Activated effector memory CD4-positive, alpha-beta T cell treated with anti-CD3 and anti-CD28 coated beads, Interleukin-2, amount 50 U/mL, for 16 hours (primary cell): ENCODE data around the gene DTX4.
"Not testable (repeated sequence)": the region's sequence is repeated elsewhere in the genome, so short reads cannot be mapped to it uniquely, and the experiment has no call there.

Source experiments
- DNase-seq: peaks from one replicate; pipeline ENCODE4 v3.0.0-alpha.2; 2020

Gene DTX4

GRCh38 chr11:59171508-59172322 lies at the start of gene DTX4:
Gene DTX4 (plus strand): TSS chr11:59172132. CDS start chr11:59172596, 464 bp downstream.
- peak; percentile 96 for DNase-seq

- peak; percentile 95 for DNase-seq
These were observed 36.1 kb upstream of the DTX4 start for GRCh38 chr11:59135648-59136461.

GRCh38 chr11:59136551-59136950 lies 35.4 kb upstream of the DTX4 start:
- not testable (repeated sequence) for DNase-seq

GRCh38 chr11:59137190-59137589 lies 34.7 kb upstream of the DTX4 start:
- DNase-seq: no peak

- no peak for DNase-seq
These were observed 33.3 kb upstream of the DTX4 start for GRCh38 chr11:59138643-59139042.

- DNase-seq: no peak
These were observed 30.7 kb upstream of the DTX4 start for GRCh38 chr11:59141191-59141590.

- DNase-seq: no peak
These were observed 30.1 kb upstream of the DTX4 start for GRCh38 chr11:59141673-59142460.

GRCh38 chr11:59142530-59143507 lies 29.1 kb upstream of the DTX4 start, which contains the start of gene FAM111A:
Gene FAM111A (plus strand): TSS chr11:59142856. CDS start chr11:59148873, 6,017 bp downstream.
- peak; percentile 94 for DNase-seq

GRCh38 chr11:59144096-59144495 lies 27.8 kb upstream of the DTX4 start:
- DNase-seq: no peak

GRCh38 chr11:59144579-59145345 lies 27.2 kb upstream of the DTX4 start:
- DNase-seq: peak; percentile 86

- DNase-seq: no peak
These were observed 26.4 kb upstream of the DTX4 start for GRCh38 chr11:59145534-59145933.

GRCh38 chr11:59151761-59152160 lies 20.2 kb upstream of the DTX4 start:
- no peak for DNase-seq

GRCh38 chr11:59152312-59152951 lies 19.5 kb upstream of the DTX4 start:
- no peak for DNase-seq

- no peak for DNase-seq
These were observed 17.3 kb upstream of the DTX4 start for GRCh38 chr11:59154610-59155009.

GRCh38 chr11:59157433-59157832 lies 14.5 kb upstream of the DTX4 start:
- no peak for DNase-seq

GRCh38 chr11:59158206-59159068 lies 13.5 kb upstream of the DTX4 start:
- peak; percentile 82 for DNase-seq

- DNase-seq: no peak
These were observed 7.9 kb upstream of the DTX4 start for GRCh38 chr11:59164028-59164427.

GRCh38 chr11:59172345-59173079 lies 580 bp downstream of the DTX4 start:
- DNase-seq: peak; percentile 72
